H9 (cell line): ENCODE measurements around the gene TXNDC12. TPM values are rescaled to one million over a fixed set of nuclear protein-coding genes. Genes with fewer than 3 reads are reported as not detected.

ENCODE experiments used
- DNase-seq: peaks from one replicate; pipeline ENCODE4 v3.0.0-alpha.2; 2017
- H2AFZ ChIP-seq: one replicate; pipeline ENCODE4 v1.6.1; 2013; ENCODE audit warnings: mild to moderate bottlenecking, low read length, control low read depth, moderate library complexity
- H2AK5ac ChIP-seq: 2 replicates; pipeline ENCODE4 v1.6.1; 2013; ENCODE audit warnings: low read length, control low read depth, mixed read lengths; ENCODE audit not compliant: insufficient read length
- H2BK120ac ChIP-seq: one replicate; pipeline ENCODE4 v1.6.1; 2013; ENCODE audit warnings: low read depth, mild to moderate bottlenecking, low read length, control low read depth, inconsistent platforms; ENCODE audit not compliant: poor library complexity, severe bottlenecking
- H2BK12ac ChIP-seq: 2 replicates; pipeline ENCODE4 v1.6.1; 2013; ENCODE audit warnings: low read length, control low read depth, mixed read lengths, low read depth; ENCODE audit not compliant: insufficient read length
- H2BK15ac ChIP-seq: 2 replicates; pipeline ENCODE4 v1.6.1; 2013; ENCODE audit warnings: low read depth, low read length, control low read depth
- H2BK20ac ChIP-seq: one replicate; pipeline ENCODE4 v1.6.1; 2013; ENCODE audit warnings: low read depth, mild to moderate bottlenecking, low read length, control low read depth, inconsistent platforms; ENCODE audit not compliant: poor library complexity, severe bottlenecking
- H2BK5ac ChIP-seq: 2 replicates; pipeline ENCODE4 v1.6.1; 2013; ENCODE audit warnings: low read length, control low read depth, mixed read lengths; ENCODE audit not compliant: insufficient read length
- H3K14ac ChIP-seq: 2 replicates; pipeline ENCODE4 v1.6.1; 2013; ENCODE audit warnings: low read length, control low read depth; ENCODE audit not compliant: insufficient read depth
- H3K18ac ChIP-seq: 2 replicates; pipeline ENCODE4 v1.6.1; 2013; ENCODE audit warnings: low read depth, mild to moderate bottlenecking, mixed read lengths, low read length, control low read depth; ENCODE audit not compliant: insufficient read length
- H3K23ac ChIP-seq: 2 replicates; pipeline ENCODE4 v1.6.1; 2013; ENCODE audit warnings: low read length, control low read depth, mixed read lengths, low read depth; ENCODE audit not compliant: insufficient read length
- H3K23me2 ChIP-seq: 2 replicates; pipeline ENCODE4 v1.6.1; 2013; ENCODE audit warnings: low read depth, mild to moderate bottlenecking, mixed read lengths, low read length, control low read depth; ENCODE audit not compliant: insufficient read length, poor library complexity, severe bottlenecking
- H3K27ac ChIP-seq: 2 replicates; pipeline ENCODE4 v1.5.1; 2013; ENCODE audit warnings: low read length, control low read depth, mixed read lengths, low read depth; ENCODE audit not compliant: insufficient read length
- H3K27me3 ChIP-seq: 2 replicates; pipeline ENCODE4 v1.6.1; 2013; ENCODE audit warnings: low read length, control low read depth, inconsistent platforms; ENCODE audit not compliant: insufficient read depth
- H3K4ac ChIP-seq: 2 replicates; pipeline ENCODE4 v1.6.1; 2013; ENCODE audit warnings: low read depth, mild to moderate bottlenecking, control low read depth, inconsistent platforms, low read length, moderate library complexity
- H3K4me1 ChIP-seq: 2 replicates; pipeline ENCODE4 v1.6.1; 2013; ENCODE audit warnings: low read length, control low read depth, inconsistent platforms; ENCODE audit not compliant: insufficient read depth
- H3K4me2 ChIP-seq: 2 replicates; pipeline ENCODE4 v1.6.1; 2013; ENCODE audit warnings: low read length, control low read depth, mixed read lengths; ENCODE audit not compliant: insufficient read length, insufficient read depth
- H3K56ac ChIP-seq: 2 replicates; pipeline ENCODE4 v1.6.1; 2013; ENCODE audit warnings: low read depth, mild to moderate bottlenecking, mixed read lengths, low read length, control low read depth; ENCODE audit not compliant: insufficient read length
- H3K79me1 ChIP-seq: 2 replicates; pipeline ENCODE4 v1.6.1; 2013; ENCODE audit warnings: low read depth, mild to moderate bottlenecking, moderate library complexity, low read length, control low read depth, inconsistent platforms; ENCODE audit not compliant: insufficient read depth, poor library complexity, severe bottlenecking
- H3K79me2 ChIP-seq: 2 replicates; pipeline ENCODE4 v1.6.1; 2013; ENCODE audit warnings: low read length, control low read depth, inconsistent platforms; ENCODE audit not compliant: insufficient read depth
- H3K9ac ChIP-seq: 2 replicates; pipeline ENCODE4 v1.6.1; 2013; ENCODE audit warnings: low read length, control low read depth, mixed read lengths; ENCODE audit not compliant: insufficient read length; ENCODE audit errors: extremely low read depth
- H3K9me3 ChIP-seq: one replicate; pipeline ENCODE4 v1.6.1; 2013; ENCODE audit warnings: low read depth, low read length, inconsistent platforms; ENCODE audit not compliant: control insufficient read depth
- H3T11ph ChIP-seq: one replicate; pipeline ENCODE4 v1.6.1; 2013; ENCODE audit warnings: mild to moderate bottlenecking, low read length, control low read depth, inconsistent platforms
- H4K20me1 ChIP-seq: one replicate; pipeline ENCODE4 v1.6.1; 2013; ENCODE audit not compliant: control insufficient read depth, insufficient read length, insufficient read depth
- H4K5ac ChIP-seq: 2 replicates; pipeline ENCODE4 v1.6.1; 2013; ENCODE audit warnings: low read depth, mild to moderate bottlenecking, mixed read lengths, low read length, control low read depth; ENCODE audit not compliant: insufficient read length
- H4K8ac ChIP-seq: replicated peaks from 2 replicates; pipeline ENCODE4 v1.6.1; 2013; ENCODE audit warnings: low read length, control low read depth, mixed read lengths, low read depth; ENCODE audit not compliant: insufficient read length
- H4K91ac ChIP-seq: 2 replicates; pipeline ENCODE4 v1.6.1; 2013; ENCODE audit warnings: low read depth, mild to moderate bottlenecking, moderate library complexity, mixed read lengths, low read length, control low read depth; ENCODE audit not compliant: insufficient read length
- H3K27ac Mint-ChIP-seq, 3 experiments: 2 replicates in 2 of 3; 3 replicates in 1 of 3; pipeline ENCODE4 v1.8.0; 2020 to 2021; ENCODE audit warnings: mixed read lengths in 3 of 3, mild to moderate bottlenecking in 1 of 3, moderate library complexity in 1 of 3
- H3K27me3 Mint-ChIP-seq: 2 replicates; pipeline ENCODE4 v1.8.0; 2021; ENCODE audit warnings: low read depth, mild to moderate bottlenecking, moderate library complexity, mixed read lengths
- H3K36me3 Mint-ChIP-seq, 3 experiments: 2 replicates in 2 of 3; 3 replicates in 1 of 3; pipeline ENCODE4 v1.8.0; 2020 to 2021; ENCODE audit warnings: low read depth in 3 of 3, mixed read lengths in 3 of 3; ENCODE audit not compliant: insufficient read depth in 1 of 3
- H3K4me1 Mint-ChIP-seq, 2 experiments: 2 replicates each; pipeline ENCODE4 v1.8.0; 2020; ENCODE audit warnings: mixed read lengths in 2 of 2
- H3K4me3 Mint-ChIP-seq, 2 experiments: 2 replicates in 1 of 2; 3 replicates in 1 of 2; pipeline ENCODE4 v1.8.0; 2020 to 2021; ENCODE audit warnings: mild to moderate bottlenecking in 2 of 2, mixed read lengths in 2 of 2, moderate library complexity in 1 of 2
- H3K9me3 Mint-ChIP-seq, 2 experiments: 2 replicates in 1 of 2; 3 replicates in 1 of 2; pipeline ENCODE4 v1.8.0; 2020; ENCODE audit warnings: mild to moderate bottlenecking in 2 of 2, mixed read lengths in 2 of 2, moderate library complexity in 1 of 2
- CTCF ChIP-seq: fragments of 200-600 bp; sonication (generic); conservative IDR thresholded peaks from 3 replicates; pipeline ENCODE4 v1.8.0; 2021; ENCODE audit warnings: antibody characterized with exemption, mild to moderate bottlenecking
- WGBS: extraction: QIAGEN DNeasy Blood & Tissue Kit; methylation state at CpG from one replicate; pipeline ENCODE4 v1.1.7; 2013; ENCODE audit warnings: missing lambda C conversion rate, low lambda C conversion rate, mixed read lengths; ENCODE audit not compliant: insufficient read length; ENCODE audit errors: extremely low coverage; 5-methylcytosine and 5-hydroxymethylcytosine counted together
- total RNA-seq: library from RNA; stranded (reverse); gene quantifications from 2 replicates; pipeline ENCODE4 v1.2.1, GENCODE V29; 2021

TXNDC12 gene
- total RNA-seq, 1 experiment from 2014 or later = 82.1 TPM

- no peak overlapping the region for H3K56ac ChIP-seq
- no peak overlapping the region for H4K5ac ChIP-seq
- H2BK120ac ChIP-seq = no peak overlapping the region
- H3T11ph ChIP-seq = no peak overlapping the region
- no peak overlapping the region for H4K8ac ChIP-seq
- H3K4me2 ChIP-seq = no peak overlapping the region
- H3K9me3 ChIP-seq = no peaks in the 10 kb centered on the region
- no peak for TF ChIP-seq CTCF
- H2BK20ac ChIP-seq = no peak overlapping the region
- no peak overlapping the region for H4K91ac ChIP-seq
- H3K36me3 Mint-ChIP-seq = peaks cover 10 to 57% (median 34%) of the 10 kb centered on the region in 3 experiments; a peak in 6 of 7 replicates
- H3K9ac ChIP-seq = no peak overlapping the region
- H3K27me3 Mint-ChIP-seq = no peaks in the 10 kb centered on the region
- H2BK15ac ChIP-seq = no peak overlapping the region
- H3K9me3 Mint-ChIP-seq = no peaks in the 10 kb centered on the region
- H3K23ac ChIP-seq = no peak overlapping the region
- H2AFZ ChIP-seq = no peak overlapping the region
- H4K20me1 ChIP-seq = no peaks in the 10 kb centered on the region
- no peak overlapping the region for H3K27ac ChIP-seq
- no peak overlapping the region for H2AK5ac ChIP-seq
- no peak overlapping the region for H3K18ac ChIP-seq
- DNase-seq = no peak
- H3K27me3 ChIP-seq = no peaks in the 10 kb centered on the region
- peaks cover 7% of the 10 kb centered on the region for H3K23me2 ChIP-seq
- no peak overlapping the region for H3K14ac ChIP-seq
- no peak overlapping the region for H3K4ac ChIP-seq
- no CpG with 5 or more reads among the region's 5 CpGs for WGBS
- peaks cover 7 to 11% of the 10 kb centered on the region in 2 experiments for H3K4me1 Mint-ChIP-seq
- H3K27ac Mint-ChIP-seq = no peak overlapping the region
- no peak overlapping the region for H3K4me3 Mint-ChIP-seq
- H3K79me1 ChIP-seq = no peaks in the 10 kb centered on the region
- no peak overlapping the region for H2BK12ac ChIP-seq
- H3K4me1 ChIP-seq = no peaks in the 10 kb centered on the region; the same call in 1 of the 2 replicates
- H3K79me2 ChIP-seq = 0 out of 2 replicates have a peak, but pooled peaks cover 1% of the 10 kb centered on the region
- no peak overlapping the region for H2BK5ac ChIP-seq
Observed at GRCh38 chr1:52037402-52037814, 17.6 kb downstream of the TXNDC12 start.
